K562 (cell line): ENCODE results near the gene CCM2. TPM values are rescaled to one million over a fixed set of nuclear protein-coding genes. Genes with fewer than 3 reads are reported as not detected.
A peak's percentile ranks its signal among the peaks of the same experiment; 100 is the strongest.

Source experiments
- ATAC-seq: fragments of 200-7000 bp; cut with Tn5 transposase; 3 replicates; pipeline ENCODE4 v1.9.1; 2020; ENCODE audit warnings: moderate library complexity
- BruUV-seq: library from RNA; stranded (reverse); fragments of 400-500 nt; replicated peaks from 2 replicates; lab custom pipeline; 2021; lab: Mats Ljungman, UMichigan
- CTCF ChIA-PET: fragments of 300-600 bp; formaldehyde crosslinking; extraction: SDS; loops from one replicate; lab custom pipeline; 2021; ENCODE audit warnings: low intra/inter-chr PET ratio; lab: Yijun Ruan, JAX
- POLR2A ChIA-PET: fragments of 300-600, 350-650 bp; sonication (Branson Sonifier 250); formaldehyde crosslinking; extraction: SDS; loops from one replicate; lab custom pipeline; 2021; ENCODE audit warnings: antibody characterized with exemption, inconsistent platforms; lab: Yijun Ruan, JAX
- DNase-seq, 4 experiments: peaks; one replicate each; pipeline versions ENCODE4 v3.0.0 to v3.0.0-alpha.2; 2011 to 2018; ENCODE audit warnings: low spot score in 3 of 4, mixed read lengths in 3 of 4; ENCODE audit errors: extremely low read depth in 1 of 4
- FAIRE-seq: peaks from 2 replicates; lab custom pipeline; 2011; peaks lifted over from hg19 to GRCh38; lab: Jason Lieb, UNC
- H2AFZ ChIP-seq: 2 replicates; pipeline ENCODE4 v1.6.0; 2011; ENCODE audit warnings: low read depth, low read length, control low read depth, inconsistent platforms
- H3K27ac ChIP-seq: fragments of 200-600 bp; 3 replicates; pipeline ENCODE4 v1.8.0; 2011; ENCODE audit warnings: low read depth, mild to moderate bottlenecking, control low read depth, inconsistent platforms, low read length, moderate library complexity, mixed read lengths; ENCODE audit errors: extremely low read depth
- H3K27me3 ChIP-seq, 2 experiments: fragments of 300-600 bp in 1 of 2; 2 replicates in 1 of 2; 3 replicates in 1 of 2; pipeline versions ENCODE4 v1.6.0 to v1.8.0; 2011; ENCODE audit warnings: inconsistent platforms in 2 of 2, low read length in 2 of 2, mild to moderate bottlenecking in 1 of 2, mixed read lengths in 1 of 2, moderate library complexity in 1 of 2; ENCODE audit not compliant: control insufficient read depth in 2 of 2, insufficient read depth in 2 of 2
- H3K36me3 ChIP-seq: fragments of 300-600 bp; 3 replicates; pipeline ENCODE4 v1.8.0; 2011; ENCODE audit warnings: mild to moderate bottlenecking, low read length, inconsistent platforms; ENCODE audit not compliant: control insufficient read depth, insufficient read depth
- H3K4me1 ChIP-seq, 2 experiments: fragments of 200-600 bp in 1 of 2; replicated peaks in 1 of 2; 2 replicates in 1 of 2; 3 replicates in 1 of 2; pipeline versions ENCODE4 v1.5.1 to v1.8.0; 2011; ENCODE audit warnings: inconsistent platforms in 2 of 2, low read length in 2 of 2, mild to moderate bottlenecking in 1 of 2, mixed read lengths in 1 of 2, moderate library complexity in 1 of 2; ENCODE audit not compliant: control insufficient read depth in 2 of 2, insufficient read depth in 2 of 2
- H3K4me2 ChIP-seq: 2 replicates; pipeline ENCODE4 v1.6.1; 2011; ENCODE audit warnings: low read length, control low read depth, inconsistent platforms, mixed read lengths; ENCODE audit not compliant: insufficient read depth
- H3K4me3 ChIP-seq: fragments of 200-600 bp; sonication (generic), shearing (Covaris generic); 2 replicates; pipeline ENCODE4 v1.5.1; 2016; ENCODE audit warnings: control low read depth, inconsistent platforms
- H3K79me2 ChIP-seq: fragments of 200-600 bp; 3 replicates; pipeline ENCODE4 v1.8.0; 2011; ENCODE audit warnings: low read length, inconsistent platforms; ENCODE audit not compliant: control insufficient read depth, insufficient read depth
- H3K9ac ChIP-seq, 2 experiments: 2 replicates each; pipeline versions ENCODE4 v1.6.0 to v1.6.1; 2011; ENCODE audit warnings: low read depth in 2 of 2, low read length in 2 of 2, control low read depth in 1 of 2, inconsistent platforms in 1 of 2, mild to moderate bottlenecking in 1 of 2, mixed read lengths in 1 of 2; ENCODE audit not compliant: insufficient read depth in 1 of 2
- H3K9me1 ChIP-seq: one replicate; pipeline ENCODE4 v1.6.0; 2011; ENCODE audit warnings: inconsistent platforms, mild to moderate bottlenecking, low read length, moderate library complexity; ENCODE audit not compliant: control insufficient read depth, insufficient read depth
- H3K9me3 ChIP-seq: replicated peaks from 2 replicates; pipeline ENCODE4 v1.5.1; 2011; ENCODE audit warnings: low read depth, low read length, inconsistent platforms; ENCODE audit not compliant: control insufficient read depth, insufficient read depth
- H4K20me1 ChIP-seq: replicated peaks from 2 replicates; pipeline ENCODE4 v1.6.1; 2011; ENCODE audit warnings: low read length, inconsistent platforms, mixed read lengths; ENCODE audit not compliant: control insufficient read depth, insufficient read depth
- HIVEP1 ChIP-seq: fragments of 250-450 bp; sonication (Bioruptor Pico); IDR thresholded peaks from 2 replicates; pipeline ENCODE4 v1.4.0; 2020; ENCODE audit warnings: mild to moderate bottlenecking
- KDM5B ChIP-seq: fragments of 200-600 bp; sonication (generic); IDR thresholded peaks from 2 replicates; pipeline ENCODE4 v1.6.1; 2012; ENCODE audit warnings: low read depth, mild to moderate bottlenecking, moderate library complexity, low read length, control low read depth, inconsistent platforms; ENCODE audit not compliant: insufficient replicate concordance
- TAF15 ChIP-seq: fragments of 200-400 bp; formaldehyde crosslinking; IDR thresholded peaks from 2 replicates; pipeline ENCODE4 v1.6.1; 2017; ENCODE audit warnings: mild to moderate bottlenecking, low read depth, low read length, moderate library complexity
- USF2 ChIP-seq: sonication (generic); formaldehyde crosslinking; IDR thresholded peaks from 2 replicates; pipeline ENCODE4 v1.5.0; 2020; ENCODE audit warnings: missing genetic modification reagents
- XRCC3 ChIP-seq: fragments of 450-650 bp; IDR thresholded peaks from 2 replicates; pipeline ENCODE4 v1.6.1; 2017; ENCODE audit warnings: mild to moderate bottlenecking, moderate library complexity
- ZNF584 ChIP-seq: fragments of 200-800 bp; sonication (Bioruptor generic); IDR thresholded peaks from 2 replicates; pipeline ENCODE4 v1.6.1; 2016; ENCODE audit warnings: low read depth, mild to moderate bottlenecking, missing genetic modification characterization, missing compliant biosample characterization
- WGBS: fragments of 100-300 bp; shearing (Covaris generic); methylation state at CpG from one replicate; pipeline ENCODE4 v1.1.6; 2016; ENCODE audit warnings: low coverage, mixed read lengths; ENCODE audit not compliant: insufficient coverage; ENCODE audit errors: missing lambda C conversion rate; 5-methylcytosine and 5-hydroxymethylcytosine counted together
- in situ Hi-C: fragments of 300-500 bp; cut with MboI; formaldehyde crosslinking; loops from 4 replicates; pipeline ENCODE4 v1.15.0; 2018; ENCODE audit warnings: inconsistent platforms, mixed read lengths
- intact Hi-C: fragments of 100-400 bp; cut with micrococcal nuclease; formaldehyde crosslinking; loops from 2 replicates; pipeline ENCODE4 v1.14.2; 2022
- polyA plus RNA-seq, 8 experiments: library from polyadenylated mRNA; depleted of rRNA in 4 of 8; stranded (reverse) in 5 of 8; unstranded in 3 of 8; fragments of >200 nt; fragmentation: Nextera tagmentation in 2 of 8; fragmentation: Illumina TruSeq in 1 of 8; extraction: Ambion mirVana in 2 of 8; extraction: Trizol in 1 of 8; gene quantifications; 2 replicates each; pipeline versions ENCODE4 v1.2.1 to v1.2.3, GENCODE V29; 2011 to 2014; ENCODE audit warnings: inconsistent platforms in 1 of 8, missing spikeins in 1 of 8
- total RNA-seq, 7 experiments: library from RNA; depleted of rRNA in 6 of 7; stranded (reverse); fragments of >200 nt in 6 of 7; fragmentation: Illumina TruSeq in 2 of 7; extraction: Trizol in 2 of 7; gene quantifications; 2 replicates each; pipeline versions ENCODE4 v1.2.1 to v1.2.3, GENCODE V29; 2011 to 2021; ENCODE audit warnings: low replicate concordance in 1 of 7

CCM2 gene
- total and polyA plus RNA-seq, 9 of the 15 experiments (the other 6 are each of a cell fraction or from before 2014, with no cell fraction given) = 0.41 to 38.6 (median 25.9) TPM

GRCh38 chr7:45070254-45070642 is 70.2 kb downstream of the CCM2 start:
- Histone ChIP-seq H3K9me1 (no peaks in the 10 kb centered on the region), H3K79me2 (no peaks in the 10 kb centered on the region), H3K9me3 (no peaks in the 10 kb centered on the region), H3K36me3 (peaks cover 89% of the 10 kb centered on the region; the same call in 2 of the 3 replicates)
- DNase-seq = no peak
- POLR2A ChIA-PET = interaction anchor here (0.7 to 1.0 kb wide), 2 partner anchors 17 to 32 kb away, joined by 4 read pairs; no protein-coding TSS in a partner anchor
- TF ChIP-seq TAF15 (no peak), XRCC3 (no peak), HIVEP1 (no peak), ZNF584 (CRISPR knock-in tag) (no peak)
- TF ChIP-seq, all 486 proteins: peak for 0
- no peak for ATAC-seq
- Histone ChIP-seq H4K20me1 (no peaks in the 10 kb centered on the region), H3K4me1 (peaks cover 0 to 17% of the 10 kb centered on the region in 2 experiments; a peak in 1 of 5 replicates), H3K27ac (no peak overlapping the region), H2AFZ (no peak overlapping the region), H3K4me3 (no peak overlapping the region), H3K27me3 (no peaks in the 10 kb centered on the region), H3K9ac (no peak overlapping the region; a peak in 1 of 4 replicates), H3K4me2 (no peak overlapping the region)
- no TSS peak for BruUV-seq
- in situ Hi-C loops (no loop called here), intact Hi-C loops (loop anchor here (10.0 kb wide), 1 partner anchor 95 kb away; the partner anchor contains the start of gene MYO1G)
- WGBS = 78% methylated on average over 1 of the region's 1 CpG
- CTCF ChIA-PET = no interaction called here
- no peak for FAIRE-seq

GRCh38 chr7:45071528-45071927 is 71.5 kb downstream of the CCM2 start:
- TF ChIP-seq KDM5B (no peak), USF2 (0 out of 2 replicates have a peak, but pooled peaks have one; percentile 11)
- Histone ChIP-seq H3K79me2 (no peaks in the 10 kb centered on the region), H3K9me3 (no peaks in the 10 kb centered on the region), H2AFZ (no peak overlapping the region), H3K36me3 (peaks cover 91% of the 10 kb centered on the region; the same call in 2 of the 3 replicates), H3K27ac (no peak overlapping the region), H3K4me3 (no peak overlapping the region), H4K20me1 (no peaks in the 10 kb centered on the region), H3K4me2 (no peak overlapping the region), H3K27me3 (no peaks in the 10 kb centered on the region), H3K9me1 (no peaks in the 10 kb centered on the region), H3K9ac (no peak overlapping the region), H3K4me1 (peaks cover 0 to 23% of the 10 kb centered on the region in 2 experiments; a peak in 1 of 5 replicates)
- FAIRE-seq (no peak), DNase-seq (no peak), ATAC-seq (no peak)
- 79% methylated on average over 3 of the region's 3 CpGs for WGBS
- in situ Hi-C loops (no loop called here), intact Hi-C loops (loop anchor here (10.0 kb wide), 1 partner anchor 97 kb away; the partner anchor contains the start of gene MYO1G)
- BruUV-seq = no TSS peak
- ChIA-PET CTCF (no interaction called here), POLR2A (interaction anchor here (0.6 to 0.7 kb wide), 2 partner anchors 190 to 613 kb away, joined by 3 read pairs; no protein-coding TSS in a partner anchor)
